H1 (cell line): Measurements from ENCODE around the gene APP. TPM values are rescaled to one million over a fixed set of nuclear protein-coding genes. Genes with fewer than 3 reads are reported as not detected.

Experiments used
- polyA plus RNA-seq, 7 experiments: library from polyadenylated mRNA; depleted of rRNA in 3 of 7; stranded (reverse) in 5 of 7; unstranded in 2 of 7; fragments of >200 nt in 5 of 7; fragments of 200-250 nt in 2 of 7; gene quantifications; 1 replicate in 5 of 7; 2 replicates in 1 of 7; 4 replicates in 1 of 7; pipeline versions ENCODE4 v1.2.1 to v1.2.3, GENCODE V29; 2011 to 2013; ENCODE audit warnings: missing spikeins in 2 of 7, mixed read lengths in 2 of 7
- total RNA-seq: library from RNA; stranded (reverse); fragmentation: NEBNext Ultra II Directional; extraction: Animal tissue kit (Norgen Biotek cat#: 25700); gene quantifications from 2 replicates; pipeline ENCODE4 v1.2.1, GENCODE V29; 2021
- TF ChIP-seq, protein P1 (sequence below): IDR thresholded peaks from 2 replicates; pipeline ENCODE4 v1.6.1; 2011; ENCODE audit warnings: low read depth, mild to moderate bottlenecking, low read length; ENCODE audit not compliant: insufficient read depth

The APP gene
- total and polyA plus RNA-seq, 2 of the 8 experiments (the other 6 are each of a cell fraction or from before 2014, with no cell fraction given) = 375 to 551 TPM

DNA sequence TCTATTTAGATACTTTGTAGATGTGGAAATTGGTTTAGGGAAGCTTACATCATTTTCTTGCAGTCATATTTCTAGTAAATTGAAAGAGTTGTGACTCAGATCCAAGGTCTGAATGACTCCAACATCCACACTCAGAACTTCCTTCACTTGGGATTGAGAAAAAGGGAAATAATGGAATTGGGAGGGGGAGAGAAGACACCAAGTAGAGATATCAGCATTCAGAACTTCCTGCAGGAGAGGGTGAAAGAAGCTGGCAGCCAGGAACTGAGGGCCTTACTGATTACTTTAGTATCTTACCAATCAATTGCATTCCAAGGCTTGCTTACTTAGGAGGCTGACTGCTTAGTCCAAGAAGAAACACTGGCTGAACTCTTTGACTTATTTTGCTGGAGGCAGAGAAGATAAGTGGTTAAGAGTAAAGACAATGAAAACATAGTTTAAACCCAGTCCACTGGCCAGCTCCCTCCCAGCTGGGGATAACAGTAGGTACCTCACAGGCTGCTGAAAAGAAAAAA lies 21.7 kb downstream of the APP start (continued):
- TF ChIP-seq, protein P1, sequence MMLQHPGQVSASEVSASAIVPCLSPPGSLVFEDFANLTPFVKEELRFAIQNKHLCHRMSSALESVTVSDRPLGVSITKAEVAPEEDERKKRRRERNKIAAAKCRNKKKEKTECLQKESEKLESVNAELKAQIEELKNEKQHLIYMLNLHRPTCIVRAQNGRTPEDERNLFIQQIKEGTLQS = no peak
